HepG2 (cell line): ENCODE measurements around the gene WNT10A.

ENCODE experiments used
- CTCF ChIP-seq: sonication (generic); formaldehyde crosslinking; IDR thresholded peaks from 2 replicates; pipeline ENCODE4 v1.5.0; 2020; ENCODE audit warnings: mild to moderate bottlenecking, missing genetic modification reagents, moderate library complexity
- DDIT3 ChIP-seq: sonication (generic); formaldehyde crosslinking; IDR thresholded peaks from 2 replicates; pipeline ENCODE4 v1.4.0; 2020; ENCODE audit warnings: mild to moderate bottlenecking, missing genetic modification reagents
- FOXC1 ChIP-seq: sonication (generic); formaldehyde crosslinking; IDR thresholded peaks from 2 replicates; pipeline ENCODE4 v1.8.0; 2022; ENCODE audit warnings: mild to moderate bottlenecking, missing genetic modification reagents, borderline replicate concordance
- GABPB1 ChIP-seq: IDR thresholded peaks from 2 replicates; pipeline ENCODE4 v1.6.1; 2016; ENCODE audit warnings: mild to moderate bottlenecking, missing genetic modification reagents, moderate library complexity, missing compliant biosample characterization
- HDAC2 ChIP-seq: sonication (generic); formaldehyde crosslinking; IDR thresholded peaks from 2 replicates; pipeline ENCODE4 v1.4.0; 2020; ENCODE audit warnings: missing genetic modification reagents
- ISL2 ChIP-seq: sonication (generic); formaldehyde crosslinking; IDR thresholded peaks from 2 replicates; pipeline ENCODE4 v1.5.0; 2020; ENCODE audit warnings: missing genetic modification reagents
- LBX2 ChIP-seq: sonication (generic); formaldehyde crosslinking; IDR thresholded peaks from 2 replicates; pipeline ENCODE4 v1.5.0; 2020; ENCODE audit warnings: missing genetic modification reagents, mild to moderate bottlenecking, borderline replicate concordance
- MXI1 ChIP-seq: IDR thresholded peaks from 3 replicates; pipeline ENCODE4 v1.6.1; 2012; ENCODE audit warnings: low read depth, low read length, inconsistent platforms, borderline replicate concordance
- NBN ChIP-seq: fragments of 450-650 bp; conservative IDR thresholded peaks from 2 replicates; pipeline ENCODE4 v1.6.1; 2017
- POLR2AphosphoS5 ChIP-seq: IDR thresholded peaks from 2 replicates; pipeline ENCODE4 v1.6.1; 2012; ENCODE audit warnings: low read depth, low read length
- XRCC5 ChIP-seq: fragments of 200-400 bp; formaldehyde crosslinking; optimal IDR thresholded peaks from 2 replicates; pipeline ENCODE3; 2017; ENCODE audit warnings: mild to moderate bottlenecking, low read length
- ZNF33B ChIP-seq: sonication (generic); formaldehyde crosslinking; IDR thresholded peaks from 2 replicates; pipeline ENCODE4 v1.5.1; 2020; ENCODE audit warnings: mild to moderate bottlenecking, missing genetic modification reagents
- ZNF362 ChIP-seq: sonication (generic); formaldehyde crosslinking; IDR thresholded peaks from 2 replicates; pipeline ENCODE4 v1.4.0; 2020; ENCODE audit warnings: missing genetic modification reagents, mild to moderate bottlenecking, borderline replicate concordance
- ZNF512 ChIP-seq: sonication (generic); formaldehyde crosslinking; IDR thresholded peaks from 2 replicates; pipeline ENCODE4 v1.4.0; 2020; ENCODE audit warnings: mild to moderate bottlenecking, missing genetic modification reagents

GRCh38 chr2:218856167-218856895 lies 24.3 kb upstream of the WNT10A start:
- no peak for TF ChIP-seq GABPB1
- TF ChIP-seq CTCF (CRISPR knock-in tag): no peak
- no peak for TF ChIP-seq ZNF512
- no peak for TF ChIP-seq LBX2 (CRISPR knock-in tag)
- TF ChIP-seq DDIT3 (CRISPR knock-in tag): no peak
- TF ChIP-seq HDAC2 (CRISPR knock-in tag): no peak
- no peak for TF ChIP-seq FOXC1 (CRISPR knock-in tag)
- no peak for TF ChIP-seq XRCC5
- TF ChIP-seq ISL2: no peak
- no peak for TF ChIP-seq NBN
- no peak for TF ChIP-seq ZNF33B (CRISPR knock-in tag)
- TF ChIP-seq POLR2AphosphoS5: no peak
- no peak for TF ChIP-seq MXI1
- no peak for TF ChIP-seq ZNF362 (CRISPR knock-in tag)
